Suprapubic skin (tissue), 4 donors: ENCODE data around the gene HPX. TPM values are rescaled to one million over a fixed set of nuclear protein-coding genes. Genes with fewer than 3 reads are reported as not detected.

ENCODE experiments used
- DNase-seq, 2 donors: peaks; one replicate each; pipeline ENCODE4 v3.0.0-alpha.2; 2019; ENCODE audit warnings: low spot score in 2 of 2
- H3K27ac ChIP-seq: fragments of 200-600 bp; sonication (generic); one replicate; pipeline ENCODE4 v1.5.1; 2019
- H3K27me3 ChIP-seq: fragments of 200-600 bp; sonication (generic); one replicate; pipeline ENCODE4 v1.5.1; 2019
- H3K36me3 ChIP-seq: fragments of 200-600 bp; sonication (generic); one replicate; pipeline ENCODE4 v1.5.1; 2019
- H3K4me1 ChIP-seq: fragments of 200-600 bp; sonication (generic); one replicate; pipeline ENCODE4 v1.5.1; 2019
- H3K4me3 ChIP-seq: fragments of 200-600 bp; sonication (generic); one replicate; pipeline ENCODE4 v1.5.1; 2019; ENCODE audit warnings: mild to moderate bottlenecking
- H3K9me3 ChIP-seq: fragments of 200-600 bp; sonication (generic); one replicate; pipeline ENCODE4 v1.5.1; 2019
- EP300 ChIP-seq: sonication (generic); formaldehyde crosslinking; IDR thresholded peaks from one replicate; pipeline ENCODE4 v1.6.1; 2017; ENCODE audit warnings: antibody characterized with exemption
- POLR2A ChIP-seq, 2 donors: fragments of 450-650 bp; IDR thresholded peaks; one replicate each; pipeline ENCODE4 v1.6.1; 2017; ENCODE audit warnings: antibody characterized with exemption in 2 of 2, mild to moderate bottlenecking in 2 of 2, moderate library complexity in 2 of 2
- POLR2AphosphoS5 ChIP-seq, 3 donors: sonication (generic); formaldehyde crosslinking; IDR thresholded peaks; one replicate each; pipeline ENCODE4 v1.6.1; 2017; ENCODE audit warnings: antibody characterized with exemption in 3 of 3
- WGBS: methylation state at CpG from one replicate; pipeline ENCODE4 v1.1.5; 2018; 5-methylcytosine and 5-hydroxymethylcytosine counted together
- total RNA-seq, 4 donors: library from RNA; depleted of rRNA; stranded (reverse); fragments of >200 nt; gene quantifications; one replicate each; pipeline ENCODE4 v1.1.0, GENCODE V29; 2016
- TF ChIP-seq, protein P1 (sequence below), 2 donors: fragments of 200-600 bp in 1 of 2; fragments of 450-650 bp in 1 of 2; sonication (generic) in 1 of 2; IDR thresholded peaks; one replicate each; pipeline ENCODE4 v1.5.1; 2016 to 2019; ENCODE audit warnings: antibody characterized with exemption in 2 of 2, mild to moderate bottlenecking in 1 of 2, moderate library complexity in 1 of 2

HPX gene
- total RNA-seq, 4 donors from 2014 or later = 0.47 to 15.5 (median 1.3) TPM

DNA sequence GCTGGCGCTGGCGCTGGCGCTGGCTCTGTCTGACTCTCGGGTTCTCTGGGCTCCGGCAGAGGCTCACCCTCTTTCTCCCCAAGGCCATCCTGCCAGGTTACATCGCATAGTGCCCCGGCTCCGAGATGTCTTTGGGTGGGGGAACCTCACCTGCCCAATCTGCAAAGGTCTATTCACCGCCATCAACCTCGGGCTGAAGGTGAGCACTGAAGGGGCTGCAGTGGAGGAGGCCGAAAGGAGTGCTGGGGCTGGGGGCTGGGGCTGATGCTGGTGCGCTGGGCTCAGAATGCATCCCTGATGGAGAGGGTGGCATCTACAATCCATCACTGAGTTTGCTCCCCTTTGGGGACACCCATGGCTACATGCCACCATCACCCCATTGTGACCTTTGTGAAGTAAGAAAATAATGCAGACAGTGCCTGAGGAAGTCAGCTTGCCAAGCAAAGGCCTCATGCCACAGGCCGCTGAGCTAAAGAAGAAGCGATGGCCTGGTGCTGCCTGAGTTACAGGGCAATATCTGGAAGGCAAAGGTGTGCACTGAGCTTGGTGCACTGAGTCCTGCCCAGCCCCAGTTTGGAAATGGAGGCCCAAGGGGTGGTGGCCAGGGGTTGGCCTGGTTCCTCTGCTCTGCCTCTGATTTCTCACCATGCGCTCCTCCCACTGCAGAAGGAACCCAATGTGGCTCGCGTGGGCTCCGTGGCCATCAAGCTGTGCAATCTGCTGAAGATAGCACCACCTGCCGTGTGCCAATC is 49.9 kb downstream of the HPX start:
- WGBS = 19% methylated on average over 10 of the region's 19 CpGs
- no peaks in the 10 kb centered on the region for H3K27me3 ChIP-seq
- no peak for DNase-seq
- no peak for TF ChIP-seq EP300
- TF ChIP-seq POLR2A (IDR thresholded peaks at IDR 0.05) = no peak
- TF ChIP-seq, protein P1, sequence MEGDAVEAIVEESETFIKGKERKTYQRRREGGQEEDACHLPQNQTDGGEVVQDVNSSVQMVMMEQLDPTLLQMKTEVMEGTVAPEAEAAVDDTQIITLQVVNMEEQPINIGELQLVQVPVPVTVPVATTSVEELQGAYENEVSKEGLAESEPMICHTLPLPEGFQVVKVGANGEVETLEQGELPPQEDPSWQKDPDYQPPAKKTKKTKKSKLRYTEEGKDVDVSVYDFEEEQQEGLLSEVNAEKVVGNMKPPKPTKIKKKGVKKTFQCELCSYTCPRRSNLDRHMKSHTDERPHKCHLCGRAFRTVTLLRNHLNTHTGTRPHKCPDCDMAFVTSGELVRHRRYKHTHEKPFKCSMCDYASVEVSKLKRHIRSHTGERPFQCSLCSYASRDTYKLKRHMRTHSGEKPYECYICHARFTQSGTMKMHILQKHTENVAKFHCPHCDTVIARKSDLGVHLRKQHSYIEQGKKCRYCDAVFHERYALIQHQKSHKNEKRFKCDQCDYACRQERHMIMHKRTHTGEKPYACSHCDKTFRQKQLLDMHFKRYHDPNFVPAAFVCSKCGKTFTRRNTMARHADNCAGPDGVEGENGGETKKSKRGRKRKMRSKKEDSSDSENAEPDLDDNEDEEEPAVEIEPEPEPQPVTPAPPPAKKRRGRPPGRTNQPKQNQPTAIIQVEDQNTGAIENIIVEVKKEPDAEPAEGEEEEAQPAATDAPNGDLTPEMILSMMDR (IDR thresholded peaks at IDR 0.05) = no peak
- TF ChIP-seq POLR2AphosphoS5 (IDR thresholded peaks at IDR 0.05) = no peak
- peaks cover 24% of the 10 kb centered on the region for H3K4me1 ChIP-seq
- H3K4me3 ChIP-seq = peak overlapping the region; percentile 79
- peaks cover 9% of the 10 kb centered on the region for H3K36me3 ChIP-seq
- no peaks in the 10 kb centered on the region for H3K9me3 ChIP-seq
- H3K27ac ChIP-seq = peak overlapping the region; percentile 89

- H3K9me3 ChIP-seq = no peaks in the 10 kb centered on the region
- H3K27ac ChIP-seq = peak within 1 kb of the TSS; percentile 89
- peaks cover 24% of the 10 kb centered on the region for H3K4me1 ChIP-seq
- WGBS = under 1% methylated on average over 13 of the region's 63 CpGs
- H3K36me3 ChIP-seq = peaks cover 9% of the 10 kb centered on the region
- TF ChIP-seq, protein P1 (IDR thresholded peaks at IDR 0.05) = no peak
- TF ChIP-seq POLR2AphosphoS5 (IDR thresholded peaks at IDR 0.05) (no peak), EP300 (no peak), POLR2A (IDR thresholded peaks at IDR 0.05) (peak in 1 of 2 donors; percentile 63)
- peak; percentile 96 to 97 for DNase-seq
- H3K27me3 ChIP-seq = no peaks in the 10 kb centered on the region
- H3K4me3 ChIP-seq = peak within 1 kb of the TSS; percentile 79
Measured at GRCh38 chr11:6389905-6390717, 50.7 kb downstream of the HPX start, which contains the start of gene SMPD1. TSS of gene SMPD1 (plus strand) at chr11:6390474. CDS start at chr11:6390599, 125 bp downstream.

DNA sequence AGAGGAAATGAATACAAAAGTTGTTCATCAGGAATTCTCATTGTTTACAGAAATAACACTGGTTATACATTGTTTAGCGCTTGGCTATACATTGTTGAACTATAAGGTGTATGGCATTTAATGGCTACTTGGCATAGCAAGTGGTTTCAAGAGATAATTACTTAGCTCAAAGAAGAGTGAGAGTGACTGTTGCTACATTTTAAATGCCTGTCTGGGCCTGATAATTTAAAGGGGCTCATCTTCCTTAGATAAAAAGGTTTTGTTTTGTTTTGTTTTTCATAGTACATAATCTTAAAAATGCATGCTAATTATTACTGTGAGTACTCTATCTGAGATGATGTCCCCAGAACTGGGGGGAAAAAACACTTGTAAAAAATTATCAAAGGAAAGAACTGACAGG is 52.0 kb downstream of the HPX start:
- Histone ChIP-seq H3K4me3 (no peak overlapping the region), H3K4me1 (peaks cover 16% of the 10 kb centered on the region), H3K27ac (no peak overlapping the region), H3K27me3 (no peaks in the 10 kb centered on the region), H3K36me3 (peaks cover 3% of the 10 kb centered on the region), H3K9me3 (no peaks in the 10 kb centered on the region)
- DNase-seq = no peak
- 86% methylated on average over 1 of the region's 1 CpG for WGBS
- TF ChIP-seq POLR2AphosphoS5 (IDR thresholded peaks at IDR 0.05) (no peak), POLR2A (IDR thresholded peaks at IDR 0.05) (no peak), EP300 (no peak)
- TF ChIP-seq, protein P1 (IDR thresholded peaks at IDR 0.05) = no peak

GRCh38 chr11:6387811-6388599 is 52.8 kb downstream of the HPX start:
- WGBS = 66% methylated on average over 12 of the region's 12 CpGs
- peaks cover 16% of the 10 kb centered on the region for H3K4me1 ChIP-seq
- TF ChIP-seq POLR2AphosphoS5 (IDR thresholded peaks at IDR 0.05) (no peak), POLR2A (IDR thresholded peaks at IDR 0.05) (no peak), EP300 (no peak)
- TF ChIP-seq, protein P1 (IDR thresholded peaks at IDR 0.05) = no peak
- no peak for DNase-seq
- H3K4me3 ChIP-seq = no peak overlapping the region
- H3K9me3 ChIP-seq = no peaks in the 10 kb centered on the region
- H3K27ac ChIP-seq = no peak overlapping the region
- no peaks in the 10 kb centered on the region for H3K27me3 ChIP-seq
- H3K36me3 ChIP-seq = no peaks in the 10 kb centered on the region
